HG02970 (cell line): ENCODE data around the gene ASNSD1.

Experiments used
- ATAC-seq: cut with Tn5 transposase; IDR thresholded peaks from one replicate; pipeline ENCODE4 v1.9.1; 2021; ENCODE audit warnings: mild to moderate bottlenecking, moderate library complexity, moderate number of reproducible peaks; ENCODE audit not compliant: unreplicated experiment, low FRiP score

Gene ASNSD1

DNA sequence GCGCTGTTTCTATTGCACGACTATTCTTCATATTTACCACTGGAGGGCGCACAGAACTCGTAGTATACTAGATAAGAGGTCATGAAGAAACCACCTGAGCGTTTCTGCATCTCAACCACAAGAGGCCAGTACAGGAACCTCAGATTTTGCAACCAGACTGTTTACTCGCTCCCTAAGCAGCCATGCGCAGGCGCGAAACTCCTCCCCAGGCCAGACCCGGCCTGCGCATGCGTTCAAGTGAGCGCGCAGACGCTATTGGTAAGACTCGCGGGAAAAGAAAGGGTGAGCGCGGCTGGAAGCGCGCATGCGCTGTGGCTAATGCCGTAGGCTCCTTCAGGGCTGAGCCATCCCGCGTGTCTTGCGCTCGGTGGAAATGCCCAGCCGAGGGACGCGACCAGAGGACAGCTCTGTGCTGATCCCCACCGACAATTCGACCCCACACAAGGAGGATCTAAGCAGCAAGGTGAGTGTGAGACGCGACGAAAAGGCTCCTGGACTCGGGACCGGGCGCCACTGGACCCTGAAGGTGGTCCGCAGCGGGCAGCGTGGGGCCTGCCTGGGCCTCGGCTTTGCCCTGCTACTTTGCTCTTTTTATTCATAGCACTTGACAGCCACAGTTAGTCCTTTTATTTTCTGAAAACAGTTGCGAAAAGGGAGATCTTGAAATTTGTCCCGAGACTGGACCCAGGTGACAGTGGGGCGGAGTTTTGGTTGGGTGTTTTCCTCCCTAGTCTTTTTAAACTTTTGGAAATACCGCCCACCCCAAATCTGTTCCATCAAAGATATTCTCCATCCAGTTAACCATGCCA lies at the start of gene ASNSD1:
Gene ASNSD1 (plus strand): TSS at position 312 of the 809 bp plus-strand sequence. CDS start 4,674 bp downstream, outside the sequence.
- peak; percentile 95 for ATAC-seq

DNA sequence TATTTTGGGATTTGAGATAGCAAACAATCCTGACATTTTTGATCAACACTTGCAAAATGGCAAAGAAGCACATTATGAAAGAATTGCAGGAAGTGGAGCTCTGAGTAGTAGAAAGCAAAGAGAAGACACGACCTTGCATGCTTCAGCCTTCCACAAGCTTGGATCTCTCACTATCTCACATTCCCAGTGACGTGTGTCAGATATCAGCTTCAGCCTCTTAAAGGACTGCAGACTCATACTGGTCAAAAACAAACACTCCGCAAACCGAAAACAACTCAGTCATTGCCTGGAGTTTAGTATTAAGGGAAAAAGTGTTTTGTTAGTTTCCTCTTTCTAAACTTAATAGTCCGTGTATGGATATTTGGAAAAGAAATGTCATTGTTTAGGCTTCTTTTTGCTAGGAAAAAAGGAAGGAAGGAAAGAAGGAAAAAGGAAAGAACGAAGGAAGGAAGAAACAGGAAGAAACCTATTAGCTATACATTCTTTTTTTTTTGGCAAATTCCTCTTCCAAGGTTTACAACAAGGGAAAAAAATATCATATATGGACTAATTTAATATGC lies 48.1 kb upstream of the ASNSD1 start:
- no peak for ATAC-seq

DNA sequence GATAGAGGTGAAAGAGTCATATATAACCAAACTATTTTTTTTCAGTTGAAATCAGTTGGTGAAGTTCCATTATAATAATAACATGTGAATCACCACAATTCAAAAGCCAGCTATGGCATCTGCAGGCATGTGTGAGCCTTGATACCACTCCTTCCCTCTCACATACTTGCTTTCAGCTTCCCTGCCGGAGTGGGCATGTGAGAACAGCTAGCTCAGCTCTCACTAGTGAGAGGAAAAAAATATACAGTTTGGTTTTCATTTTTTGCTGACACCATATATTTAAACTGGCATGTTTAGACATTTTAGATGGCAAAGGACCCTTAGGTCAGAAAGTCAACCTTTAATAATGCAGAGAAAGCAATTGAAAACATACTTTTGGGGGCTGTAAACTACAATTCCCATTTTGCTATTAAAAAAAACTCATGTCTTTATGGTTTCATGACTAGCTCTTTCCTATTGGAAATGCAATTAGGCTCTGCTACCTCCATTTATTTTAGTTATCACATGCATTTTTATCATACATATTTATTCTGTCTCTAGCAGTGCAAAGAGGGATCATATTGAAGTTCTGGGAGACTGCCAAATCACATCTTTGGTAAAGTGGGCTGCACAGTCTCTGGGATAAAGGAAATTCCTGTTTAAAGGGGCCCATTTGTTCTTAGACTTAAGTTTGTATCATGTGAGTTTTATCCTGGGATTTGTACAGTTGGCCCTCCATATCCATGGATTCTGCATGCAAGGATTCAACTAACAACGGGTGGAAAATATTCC lies 47.4 kb upstream of the ASNSD1 start:
- ATAC-seq, result no peak

DNA sequence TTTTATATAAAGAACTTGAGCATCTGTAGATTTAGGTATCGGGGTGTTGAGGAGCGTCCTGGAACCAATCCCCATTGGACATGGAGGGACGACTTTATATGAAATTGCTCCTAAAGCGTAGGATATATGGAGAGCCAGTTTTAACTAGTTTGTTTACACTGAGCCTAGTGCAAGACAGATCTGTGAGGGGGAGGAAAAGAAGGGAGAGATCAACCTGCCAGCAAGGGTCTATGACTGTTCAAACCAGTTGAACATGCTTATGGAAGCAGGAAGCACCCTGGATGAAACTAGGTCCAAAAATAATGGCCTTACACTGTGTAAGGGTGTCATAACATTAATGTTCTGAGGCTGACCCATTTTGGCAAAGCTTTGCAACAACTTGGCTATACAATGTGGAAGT lies 46.7 kb upstream of the ASNSD1 start:
- no peak for ATAC-seq

DNA sequence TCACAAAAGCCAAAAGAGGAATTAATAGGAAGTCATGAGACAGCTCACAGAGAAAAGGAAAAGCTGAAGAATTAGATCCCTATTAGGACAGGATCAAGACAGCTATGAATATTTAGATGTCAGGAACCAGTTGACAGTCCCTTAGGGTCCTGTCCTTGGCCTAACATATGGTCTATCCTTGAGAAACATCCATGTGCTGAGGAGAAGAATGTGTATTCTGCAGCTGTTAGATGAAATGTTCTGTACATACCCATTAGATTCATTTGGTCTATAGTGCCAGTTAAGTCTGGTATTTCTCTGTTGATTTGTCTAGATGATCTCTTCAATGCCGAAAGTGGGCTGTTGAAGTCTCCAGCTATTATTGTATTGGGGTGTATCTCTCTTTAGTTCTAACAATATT lies 43.1 kb upstream of the ASNSD1 start:
- no peak for ATAC-seq

DNA sequence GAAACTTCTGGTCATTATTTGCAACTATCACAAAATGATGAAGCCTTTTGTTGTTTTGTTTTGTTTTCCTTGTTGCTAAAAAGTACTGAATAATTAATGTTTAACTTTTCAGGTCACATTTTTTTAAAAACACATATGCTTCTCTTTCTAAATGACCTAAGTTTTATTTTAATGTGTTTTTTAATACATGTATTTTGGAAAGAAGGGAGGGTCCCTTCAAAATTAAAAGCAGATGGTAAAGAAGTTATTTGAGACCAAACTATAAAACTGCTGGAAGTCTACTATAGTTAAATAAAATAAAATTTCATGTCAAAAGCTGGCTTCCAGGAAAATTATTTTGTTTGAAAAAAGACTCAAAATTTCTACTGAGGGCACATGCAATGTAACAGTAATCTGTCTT lies 39.5 kb upstream of the ASNSD1 start:
- no peak for ATAC-seq

DNA sequence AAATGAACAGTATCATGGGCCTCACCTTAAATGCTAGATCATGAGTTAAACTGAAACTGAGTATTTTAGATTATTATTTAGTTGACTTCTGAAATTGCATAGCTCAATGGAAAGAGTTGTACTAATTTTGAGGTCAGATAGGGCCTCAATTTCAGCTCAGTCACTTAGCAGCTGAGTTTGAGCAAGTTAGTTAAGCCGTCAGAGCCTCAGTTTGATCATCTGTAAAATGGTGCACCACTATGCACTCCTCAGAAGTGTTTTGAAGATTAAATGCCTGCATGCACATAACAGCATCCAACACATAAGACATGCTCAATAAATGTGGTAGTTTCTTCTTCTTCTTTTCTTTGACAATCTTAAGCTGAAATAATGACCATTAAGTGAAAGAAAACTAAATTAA lies 38.2 kb upstream of the ASNSD1 start:
- no peak for ATAC-seq

DNA sequence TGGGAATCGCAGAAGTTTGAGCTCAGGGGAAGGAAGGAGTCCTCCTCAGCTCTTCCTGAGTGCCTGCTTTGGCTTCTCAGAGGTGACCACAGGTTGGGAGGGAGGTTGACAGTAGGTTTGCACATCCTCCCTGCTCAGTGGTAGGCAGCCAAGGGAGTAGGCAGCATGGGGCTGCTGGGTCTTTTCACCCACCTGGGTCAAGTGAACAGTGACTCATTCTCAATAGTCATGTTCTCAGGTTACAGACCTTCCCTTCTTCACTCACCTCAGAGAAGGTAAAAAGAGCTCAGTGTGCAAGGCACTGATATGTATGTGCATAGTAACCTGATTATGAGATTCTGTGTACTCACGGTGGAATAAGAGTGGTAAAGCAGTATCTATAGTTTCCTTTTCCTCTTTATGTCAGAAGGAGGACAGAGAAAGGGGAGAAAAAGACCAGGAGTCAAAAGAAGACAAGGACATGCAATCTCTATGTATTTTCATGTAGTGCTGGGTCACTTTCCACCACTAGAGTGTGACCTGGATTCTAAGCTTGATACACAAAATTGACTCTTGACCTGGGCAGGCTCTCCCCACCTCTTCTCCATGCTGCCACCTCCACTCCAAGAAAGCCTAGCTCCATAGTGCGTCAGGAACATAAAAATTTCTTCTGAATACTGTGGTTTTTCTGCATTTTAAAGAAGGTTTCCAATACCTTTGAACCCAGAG lies 36.5 kb upstream of the ASNSD1 start:
- ATAC-seq, result no peak

DNA sequence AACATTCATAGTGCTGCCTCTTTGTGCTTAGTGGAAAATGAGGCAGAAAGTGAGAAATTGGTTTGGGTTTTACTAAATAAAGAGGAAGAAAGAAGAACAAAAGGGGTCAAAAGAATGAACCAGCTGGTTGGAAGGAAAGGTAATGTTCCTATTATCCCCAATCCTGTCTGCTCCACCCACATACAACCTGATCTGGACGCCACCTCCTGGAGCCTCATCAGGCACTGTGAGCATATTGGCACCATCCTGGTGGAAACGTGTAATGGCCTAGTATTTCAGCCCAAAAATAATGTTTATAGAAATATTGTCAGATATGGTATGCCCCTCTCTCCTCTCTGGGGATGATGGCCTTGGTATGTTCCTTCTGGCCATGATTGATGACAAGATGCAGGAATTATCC lies 35.6 kb upstream of the ASNSD1 start:
- ATAC-seq, result no peak

DNA sequence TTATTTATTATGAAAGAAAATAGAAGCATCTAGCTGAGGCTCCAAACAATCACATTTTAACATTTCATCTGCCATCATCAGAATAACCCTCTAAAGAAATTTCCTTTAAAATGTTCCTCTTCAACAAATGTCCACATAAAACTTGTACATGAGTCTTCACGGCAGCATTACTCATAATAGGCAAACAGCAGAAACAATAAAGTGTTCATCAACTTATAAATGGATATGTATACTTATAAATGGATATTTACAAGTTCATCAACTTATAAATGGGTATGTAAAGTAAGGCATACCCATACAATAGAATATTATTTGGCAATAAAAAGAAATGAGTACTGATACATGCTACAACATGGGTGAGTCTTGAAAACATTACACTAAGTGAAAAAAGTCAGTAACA lies 33.5 kb upstream of the ASNSD1 start:
- no peak for ATAC-seq

DNA sequence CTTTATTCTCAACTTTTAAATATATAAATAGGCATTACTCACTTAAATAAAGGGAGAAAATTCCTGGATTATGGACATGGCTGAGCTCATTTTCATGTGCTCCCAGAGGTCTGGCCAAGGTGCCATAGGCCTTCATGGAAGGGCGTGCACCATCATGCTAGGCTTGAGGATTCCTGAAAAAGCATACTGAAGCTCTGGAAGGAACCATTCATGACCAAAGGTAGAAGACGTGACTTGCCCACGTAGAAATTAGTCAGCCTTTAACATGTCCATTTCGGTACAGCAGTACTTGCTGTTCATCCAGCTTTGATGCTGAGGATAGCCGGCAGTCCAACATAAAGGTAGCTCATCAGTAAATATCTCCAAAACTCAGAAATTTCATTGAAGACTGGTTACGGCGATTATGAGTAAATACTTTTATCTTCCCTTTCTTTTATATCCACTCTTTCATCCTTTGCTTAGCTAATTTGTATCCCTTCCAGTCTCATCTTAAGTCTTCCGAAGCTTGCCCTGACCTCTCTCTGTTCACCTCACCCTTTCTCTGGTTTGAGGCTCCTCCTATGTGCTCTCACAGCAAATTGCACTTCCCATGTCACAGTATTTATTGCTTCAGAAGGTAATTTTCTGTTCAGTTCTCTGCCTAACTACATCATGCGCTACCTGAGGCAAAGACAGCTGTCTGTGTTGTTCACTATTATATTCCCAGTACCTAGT lies 32.3 kb upstream of the ASNSD1 start:
- ATAC-seq, result no peak

DNA sequence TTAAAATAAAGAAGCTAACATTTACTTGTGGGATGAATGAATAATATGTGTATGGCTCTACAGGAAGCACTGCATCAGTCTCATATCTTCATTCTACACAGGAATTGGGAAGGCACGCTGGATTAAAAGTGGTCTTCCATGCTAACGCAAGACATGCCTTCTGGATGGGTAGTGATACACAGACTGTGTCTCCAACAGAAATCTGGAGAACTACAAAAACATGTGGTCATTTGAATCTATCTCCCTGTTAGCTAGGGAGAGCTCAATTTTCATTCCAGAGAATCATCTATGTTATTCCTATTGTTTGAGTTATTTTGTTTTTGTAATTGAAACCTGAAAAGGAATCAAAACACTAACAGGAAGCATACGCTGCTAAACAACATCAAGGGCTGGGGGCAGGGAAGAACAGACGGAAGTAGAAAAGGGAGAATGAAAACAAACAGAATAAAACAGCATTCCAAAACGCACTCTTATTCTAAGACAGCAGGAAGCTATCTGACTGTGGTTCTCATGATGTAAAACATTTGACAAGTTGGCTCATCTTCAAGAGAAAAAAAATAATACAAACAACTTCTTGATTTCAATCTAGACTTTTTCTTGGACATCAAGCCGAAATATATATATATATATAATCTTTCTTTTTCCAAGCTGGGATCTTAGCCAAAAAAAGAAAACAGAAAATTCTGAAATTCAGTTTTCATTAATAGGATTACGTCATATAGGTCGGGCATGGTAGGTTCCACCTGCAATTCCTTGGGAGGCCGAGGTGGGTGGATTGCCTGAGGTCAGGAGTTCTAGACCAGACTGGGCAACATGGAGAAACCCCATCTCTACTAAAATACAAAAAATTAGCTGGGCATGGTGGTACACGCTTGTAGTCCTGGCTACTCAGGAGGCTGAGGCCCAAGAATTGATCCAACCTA lies 31.5 kb upstream of the ASNSD1 start:
- no peak for ATAC-seq

DNA sequence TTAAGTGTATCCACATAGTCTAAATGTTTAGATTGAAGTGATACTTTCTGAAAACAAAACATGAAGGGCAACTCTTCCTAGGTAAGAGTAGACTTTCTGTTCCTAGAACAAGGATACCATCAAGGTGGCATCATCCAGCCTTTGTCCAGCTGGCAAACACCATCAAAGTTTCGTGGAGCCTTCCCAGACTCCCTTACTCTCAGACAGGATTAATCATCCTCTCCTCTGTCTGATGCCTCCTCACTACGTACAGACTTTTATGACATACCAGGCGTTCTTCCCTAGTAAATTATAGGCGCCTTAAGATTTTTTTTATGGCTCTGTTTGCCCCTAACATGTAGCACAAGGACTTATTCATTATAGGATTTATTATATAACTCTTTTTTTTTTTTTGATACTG lies 29.4 kb upstream of the ASNSD1 start:
- no peak for ATAC-seq

DNA sequence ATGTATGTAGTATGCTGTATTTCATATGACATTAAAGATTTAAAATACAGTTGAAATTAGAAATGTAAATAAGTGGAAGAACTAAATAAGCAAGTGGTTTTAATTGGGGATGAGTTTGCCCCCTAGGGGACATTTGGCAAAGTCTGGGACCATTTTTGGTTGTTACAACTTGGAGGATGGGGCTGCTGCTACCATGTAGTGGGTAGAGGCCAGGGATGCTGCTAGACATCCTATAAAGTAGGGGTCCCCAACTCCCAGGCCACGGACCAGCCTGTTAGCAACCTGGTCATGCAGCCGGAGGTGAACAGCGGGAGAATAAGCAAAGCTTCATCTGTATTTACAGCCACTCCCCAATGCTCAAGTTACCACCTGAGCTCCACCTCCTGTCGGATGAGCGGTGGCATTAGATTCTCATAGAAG lies 27.9 kb upstream of the ASNSD1 start:
- no peak for ATAC-seq

DNA sequence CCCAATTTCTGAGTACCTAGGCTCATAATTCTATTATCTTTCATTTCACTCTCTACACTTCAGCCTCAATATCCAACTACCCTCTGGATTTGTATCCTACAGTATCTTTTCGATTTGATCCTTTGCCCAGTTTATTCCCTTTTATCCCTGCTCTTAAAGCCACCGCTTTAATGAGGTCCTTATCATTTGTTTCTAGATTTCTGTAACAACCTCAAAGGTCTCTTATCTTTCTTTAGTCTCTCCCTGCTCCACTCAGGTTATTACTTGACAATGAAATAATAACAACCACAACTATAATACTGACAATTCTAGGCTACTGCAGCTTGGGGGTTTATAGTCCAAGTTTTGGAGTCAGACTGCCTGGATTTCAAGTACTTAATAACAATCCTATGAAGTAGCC lies 25.9 kb upstream of the ASNSD1 start:
- no peak for ATAC-seq

DNA sequence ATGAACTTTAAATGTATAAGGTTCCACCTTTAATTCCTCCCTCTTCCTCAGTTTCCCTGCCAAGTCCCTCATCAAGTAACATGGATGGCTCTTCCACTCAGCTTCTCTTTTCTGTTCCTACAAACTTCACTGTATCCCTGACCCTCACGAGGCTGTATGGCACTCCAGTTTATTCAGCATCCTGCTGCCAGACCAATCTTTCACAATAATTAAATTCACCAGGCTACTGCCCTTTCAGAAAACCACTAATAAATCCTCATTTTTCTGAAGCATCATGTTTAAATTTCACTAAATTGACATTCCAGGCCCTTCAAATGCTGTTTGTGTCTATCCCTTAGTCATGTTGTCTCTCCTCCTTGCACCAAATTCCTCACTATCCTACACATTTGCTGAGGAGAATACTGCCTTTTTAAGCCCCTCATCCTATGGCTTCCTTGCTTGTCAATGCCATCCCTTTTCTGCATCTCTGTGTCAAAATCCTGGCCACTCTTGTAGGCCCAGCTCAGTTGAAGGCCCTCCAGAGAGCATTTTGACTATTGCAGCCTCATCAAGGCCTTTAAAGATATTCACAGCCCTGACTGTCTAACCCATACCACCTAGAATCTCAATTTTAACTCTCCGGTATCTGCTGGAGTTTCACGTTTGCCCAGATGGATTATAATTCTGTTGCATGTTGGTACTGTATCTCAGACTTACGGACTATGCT lies 22.8 kb upstream of the ASNSD1 start:
- no peak for ATAC-seq

DNA sequence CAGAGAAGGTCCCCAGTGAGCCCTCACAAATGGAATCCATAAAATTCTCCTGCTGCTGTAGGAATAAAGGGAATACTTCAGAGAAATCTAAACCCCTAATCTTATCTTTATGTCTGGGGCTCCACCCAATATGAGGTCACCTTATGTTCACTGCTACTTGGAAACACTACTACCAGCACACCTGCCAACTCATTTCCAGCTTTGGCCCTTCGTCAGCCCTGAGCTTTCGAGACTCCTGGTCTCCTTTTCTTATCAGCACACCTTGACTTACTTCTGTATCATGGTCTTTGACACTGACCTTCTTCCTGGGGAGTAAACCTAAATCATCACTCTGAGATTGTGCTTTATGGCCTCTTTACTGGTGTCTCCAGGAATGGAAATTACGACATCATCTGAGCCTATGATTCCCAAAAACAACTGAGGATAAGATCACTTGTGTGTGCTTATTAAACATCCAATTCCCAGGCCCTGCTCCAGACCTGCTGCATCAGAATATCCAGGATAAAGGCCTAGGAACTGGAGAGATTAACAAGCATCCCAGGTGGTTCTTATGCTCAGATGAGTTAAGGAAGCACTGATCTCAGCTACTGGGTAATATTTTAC lies 22.2 kb upstream of the ASNSD1 start:
- ATAC-seq, result no peak

DNA sequence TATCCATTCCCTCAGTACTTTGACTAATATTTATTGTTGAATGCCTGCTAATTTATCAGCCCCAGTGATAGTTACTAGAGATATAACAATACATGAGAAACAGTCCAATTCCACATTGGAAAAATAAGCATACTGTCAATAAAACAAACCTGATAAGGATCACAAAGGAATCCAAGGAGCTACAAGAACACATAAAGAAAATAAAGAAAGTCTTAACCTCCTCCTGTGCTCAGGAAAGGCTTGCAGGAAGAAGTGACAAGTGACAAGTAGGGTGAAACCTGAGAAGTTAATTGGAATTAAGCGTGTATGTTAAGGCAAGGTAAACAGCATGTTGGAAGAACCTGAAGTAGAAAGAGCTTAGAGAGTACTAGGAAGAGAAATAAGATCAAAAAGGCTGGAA lies 20.3 kb upstream of the ASNSD1 start:
- no peak for ATAC-seq
